WTC11 (cell line): ENCODE measurements around the gene SLC16A8. TPM values are rescaled to one million over a fixed set of nuclear protein-coding genes. Genes with fewer than 3 reads are reported as not detected.

Source experiments
- ATAC-seq: fragments of 200-7000 bp; cut with Tn5 transposase; 2 replicates; pipeline ENCODE4 v1.10.0; 2021; ENCODE audit warnings: mild to moderate bottlenecking, moderate library complexity
- CTCF ChIA-PET: fragments of 300-600 bp; sonication (Branson Sonifier 250); formaldehyde crosslinking; loops from one replicate; lab custom pipeline; 2021; ENCODE audit warnings: antibody characterized with exemption; lab: Charles Lee
- POLR2A ChIA-PET: fragments of 350-600 bp; sonication (Branson Sonifier 250); formaldehyde crosslinking; loops from one replicate; lab custom pipeline; 2021; ENCODE audit warnings: antibody characterized with exemption; lab: Charles Lee
- DNase-seq: peaks from one replicate; pipeline ENCODE4 v3.0.0; 2021; ENCODE audit warnings: low spot score
- H3K27ac Mint-ChIP-seq: 2 replicates; pipeline ENCODE4 v1.8.0; 2021; ENCODE audit warnings: mixed read lengths
- H3K27me3 Mint-ChIP-seq: 2 replicates; pipeline ENCODE4 v1.8.0; 2021; ENCODE audit warnings: low read depth, mild to moderate bottlenecking, moderate library complexity, mixed read lengths
- H3K36me3 Mint-ChIP-seq: 2 replicates; pipeline ENCODE4 v1.8.0; 2021; ENCODE audit warnings: mixed read lengths
- H3K4me1 Mint-ChIP-seq: 2 replicates; pipeline ENCODE4 v1.8.0; 2022; ENCODE audit warnings: mixed read lengths
- H3K4me3 Mint-ChIP-seq: 2 replicates; pipeline ENCODE4 v1.8.0; 2021; ENCODE audit warnings: mild to moderate bottlenecking, moderate library complexity, mixed read lengths
- H3K9me3 Mint-ChIP-seq: 2 replicates; pipeline ENCODE4 v1.8.0; 2021; ENCODE audit warnings: mixed read lengths
- ATF1 ChIP-seq: sonication (generic); formaldehyde crosslinking; IDR thresholded peaks from 2 replicates; pipeline ENCODE4 v1.8.1; 2023; ENCODE audit warnings: mild to moderate bottlenecking, moderate library complexity, missing genetic modification reagents
- ERG ChIP-seq: fragments of 250-450 bp; sonication (Bioruptor Pico); IDR thresholded peaks from 2 replicates; pipeline ENCODE4 v1.8.0; 2021; ENCODE audit warnings: mild to moderate bottlenecking
- FOXJ3 ChIP-seq: sonication (generic); formaldehyde crosslinking; IDR thresholded peaks from 2 replicates; pipeline ENCODE4 v1.9.0; 2021; ENCODE audit warnings: missing genetic modification reagents, mild to moderate bottlenecking, borderline replicate concordance
- NFATC4 ChIP-seq: fragments of 250-450 bp; sonication (Bioruptor Pico); IDR thresholded peaks from 2 replicates; pipeline ENCODE4 v1.9.0; 2021; ENCODE audit warnings: mild to moderate bottlenecking
- NR2C2 ChIP-seq: sonication (generic); formaldehyde crosslinking; IDR thresholded peaks from 2 replicates; pipeline ENCODE4 v1.8.0; 2022; ENCODE audit warnings: mild to moderate bottlenecking, missing genetic modification reagents
- OVOL2 ChIP-seq: fragments of 250-450 bp; sonication (Bioruptor Pico); IDR thresholded peaks from 2 replicates; pipeline ENCODE4 v1.9.0; 2021; ENCODE audit warnings: mild to moderate bottlenecking, borderline replicate concordance
- PRRX2 ChIP-seq: fragments of 250-450 bp; sonication (Bioruptor Pico); IDR thresholded peaks from 2 replicates; pipeline ENCODE4 v1.8.0; 2021; ENCODE audit warnings: mild to moderate bottlenecking
- ZNF121 ChIP-seq: sonication (generic); formaldehyde crosslinking; IDR thresholded peaks from 2 replicates; pipeline ENCODE4 v1.8.0; 2023; ENCODE audit warnings: missing genetic modification reagents
- ZNF317 ChIP-seq: sonication (generic); formaldehyde crosslinking; IDR thresholded peaks from 2 replicates; pipeline ENCODE4 v1.8.1; 2023; ENCODE audit warnings: low read depth, mild to moderate bottlenecking, moderate library complexity, missing genetic modification reagents, borderline replicate concordance
- ZNF423 ChIP-seq: fragments of 250-450 bp; sonication (Bioruptor Pico); IDR thresholded peaks from 2 replicates; pipeline ENCODE4 v2.1.2; 2022; ENCODE audit warnings: mild to moderate bottlenecking, moderate library complexity
- total RNA-seq: library from RNA; stranded (reverse); gene quantifications from 3 replicates; pipeline ENCODE4 v1.2.3, GENCODE V29; 2021
- TF ChIP-seq, protein P1 (sequence below): sonication (generic); formaldehyde crosslinking; IDR thresholded peaks from 2 replicates; pipeline ENCODE4 v1.8.1; 2022; ENCODE audit warnings: mild to moderate bottlenecking, moderate library complexity, missing genetic modification reagents
- TF ChIP-seq, protein P2 (sequence below): fragments of 200-600 bp; IDR thresholded peaks from 2 replicates; pipeline ENCODE4 v1.8.0; 2022; ENCODE audit warnings: antibody characterized with exemption
- TF ChIP-seq, protein P3 (sequence below): sonication (generic); formaldehyde crosslinking; IDR thresholded peaks from 2 replicates; pipeline ENCODE4 v1.8.0; 2022; ENCODE audit warnings: mild to moderate bottlenecking, missing genetic modification reagents
- TF ChIP-seq, protein P4 (sequence below): sonication (generic); formaldehyde crosslinking; IDR thresholded peaks from 2 replicates; pipeline ENCODE4 v1.8.1; 2023; ENCODE audit warnings: mild to moderate bottlenecking, missing genetic modification reagents, moderate library complexity
- TF ChIP-seq, protein P5 (sequence below): sonication (generic); formaldehyde crosslinking; IDR thresholded peaks from 2 replicates; pipeline ENCODE4 v1.8.0; 2023; ENCODE audit warnings: missing genetic modification reagents, mild to moderate bottlenecking, borderline replicate concordance

Gene SLC16A8
- total RNA-seq, 1 experiment from 2014 or later, result 0.57 TPM

DNA sequence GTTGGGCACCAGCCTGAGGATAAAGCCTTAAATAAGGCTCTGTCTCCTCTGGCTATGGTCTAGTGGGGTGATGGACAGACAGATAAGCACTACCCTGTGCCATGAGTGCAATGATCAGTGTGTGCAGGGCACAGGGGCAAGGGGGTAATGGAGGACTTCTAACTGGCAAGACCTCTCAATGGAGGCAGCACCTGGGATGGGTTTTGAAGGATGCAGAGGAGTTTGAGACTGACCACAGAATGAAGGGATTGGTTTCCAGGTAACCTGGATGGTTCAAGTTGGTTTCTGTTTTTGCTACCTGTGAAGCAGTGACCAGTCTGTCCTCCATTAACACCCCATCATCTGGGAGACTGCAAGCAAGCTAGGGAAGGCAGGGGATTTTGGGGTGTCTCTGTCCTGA, 54.6 kb downstream of the SLC16A8 start:
- ATAC-seq, result no peak
- Mint-ChIP-seq H3K27me3 (peaks cover under 1% of the 10 kb centered on the region; the same call in 1 of the 2 replicates), H3K4me3 (no peak overlapping the region), H3K9me3 (no peaks in the 10 kb centered on the region), H3K27ac (peak overlapping the region; percentile 46; the same call in 1 of the 2 replicates)
- ChIA-PET CTCF (interaction anchor here (2.0 to 2.5 kb wide), 2 partner anchors 12 to 95 kb away, joined by 6 to 11 read pairs; no protein-coding TSS in a partner anchor), POLR2A (no interaction called here)
- no peak for TF ChIP-seq NR2C2 (CRISPR knock-in tag)
- TF ChIP-seq ZNF423, result no peak
- TF ChIP-seq, protein P1, sequence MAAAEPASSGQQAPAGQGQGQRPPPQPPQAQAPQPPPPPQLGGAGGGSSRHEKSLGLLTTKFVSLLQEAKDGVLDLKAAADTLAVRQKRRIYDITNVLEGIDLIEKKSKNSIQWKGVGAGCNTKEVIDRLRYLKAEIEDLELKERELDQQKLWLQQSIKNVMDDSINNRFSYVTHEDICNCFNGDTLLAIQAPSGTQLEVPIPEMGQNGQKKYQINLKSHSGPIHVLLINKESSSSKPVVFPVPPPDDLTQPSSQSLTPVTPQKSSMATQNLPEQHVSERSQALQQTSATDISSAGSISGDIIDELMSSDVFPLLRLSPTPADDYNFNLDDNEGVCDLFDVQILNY (CRISPR knock-in tag), result no peak
- TF ChIP-seq ATF1 (CRISPR knock-in tag), result no peak
- no peak for TF ChIP-seq OVOL2
- no peak for TF ChIP-seq ZNF317 (CRISPR knock-in tag)
- TF ChIP-seq, protein P2, sequence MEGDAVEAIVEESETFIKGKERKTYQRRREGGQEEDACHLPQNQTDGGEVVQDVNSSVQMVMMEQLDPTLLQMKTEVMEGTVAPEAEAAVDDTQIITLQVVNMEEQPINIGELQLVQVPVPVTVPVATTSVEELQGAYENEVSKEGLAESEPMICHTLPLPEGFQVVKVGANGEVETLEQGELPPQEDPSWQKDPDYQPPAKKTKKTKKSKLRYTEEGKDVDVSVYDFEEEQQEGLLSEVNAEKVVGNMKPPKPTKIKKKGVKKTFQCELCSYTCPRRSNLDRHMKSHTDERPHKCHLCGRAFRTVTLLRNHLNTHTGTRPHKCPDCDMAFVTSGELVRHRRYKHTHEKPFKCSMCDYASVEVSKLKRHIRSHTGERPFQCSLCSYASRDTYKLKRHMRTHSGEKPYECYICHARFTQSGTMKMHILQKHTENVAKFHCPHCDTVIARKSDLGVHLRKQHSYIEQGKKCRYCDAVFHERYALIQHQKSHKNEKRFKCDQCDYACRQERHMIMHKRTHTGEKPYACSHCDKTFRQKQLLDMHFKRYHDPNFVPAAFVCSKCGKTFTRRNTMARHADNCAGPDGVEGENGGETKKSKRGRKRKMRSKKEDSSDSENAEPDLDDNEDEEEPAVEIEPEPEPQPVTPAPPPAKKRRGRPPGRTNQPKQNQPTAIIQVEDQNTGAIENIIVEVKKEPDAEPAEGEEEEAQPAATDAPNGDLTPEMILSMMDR, result no peak
- TF ChIP-seq, protein P3, sequence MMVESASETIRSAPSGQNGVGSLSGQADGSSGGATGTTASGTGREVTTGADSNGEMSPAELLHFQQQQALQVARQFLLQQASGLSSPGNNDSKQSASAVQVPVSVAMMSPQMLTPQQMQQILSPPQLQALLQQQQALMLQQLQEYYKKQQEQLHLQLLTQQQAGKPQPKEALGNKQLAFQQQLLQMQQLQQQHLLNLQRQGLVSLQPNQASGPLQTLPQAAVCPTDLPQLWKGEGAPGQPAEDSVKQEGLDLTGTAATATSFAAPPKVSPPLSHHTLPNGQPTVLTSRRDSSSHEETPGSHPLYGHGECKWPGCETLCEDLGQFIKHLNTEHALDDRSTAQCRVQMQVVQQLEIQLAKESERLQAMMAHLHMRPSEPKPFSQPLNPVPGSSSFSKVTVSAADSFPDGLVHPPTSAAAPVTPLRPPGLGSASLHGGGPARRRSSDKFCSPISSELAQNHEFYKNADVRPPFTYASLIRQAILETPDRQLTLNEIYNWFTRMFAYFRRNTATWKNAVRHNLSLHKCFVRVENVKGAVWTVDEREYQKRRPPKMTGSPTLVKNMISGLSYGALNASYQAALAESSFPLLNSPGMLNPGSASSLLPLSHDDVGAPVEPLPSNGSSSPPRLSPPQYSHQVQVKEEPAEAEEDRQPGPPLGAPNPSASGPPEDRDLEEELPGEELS (CRISPR knock-in tag), result no peak
- no peak for TF ChIP-seq ZNF121 (CRISPR knock-in tag)
- TF ChIP-seq PRRX2 (CRISPR knock-in tag), result no peak
- TF ChIP-seq, all 79 proteins: peak for 0
- Mint-ChIP-seq H3K4me1 (peaks cover 19% of the 10 kb centered on the region), H3K36me3 (no peaks in the 10 kb centered on the region)
- no peak for DNase-seq

- ChIA-PET POLR2A (no interaction called here), CTCF (interaction anchor here (1.0 to 2.5 kb wide), 9 partner anchors 10 to 86 kb away, joined by 3 to 12 read pairs (median 6); no protein-coding TSS in a partner anchor)
- Mint-ChIP-seq H3K36me3 (no peaks in the 10 kb centered on the region), H3K27me3 (peaks cover 2% of the 10 kb centered on the region), H3K4me3 (no peak overlapping the region), H3K4me1 (peaks cover 11% of the 10 kb centered on the region), H3K27ac (no peak overlapping the region), H3K9me3 (no peaks in the 10 kb centered on the region)
- TF ChIP-seq NFATC4 (CRISPR knock-in tag), result no peak
- no peak for TF ChIP-seq FOXJ3 (CRISPR knock-in tag)
- TF ChIP-seq ERG (CRISPR knock-in tag), result no peak
- TF ChIP-seq, protein P4, sequence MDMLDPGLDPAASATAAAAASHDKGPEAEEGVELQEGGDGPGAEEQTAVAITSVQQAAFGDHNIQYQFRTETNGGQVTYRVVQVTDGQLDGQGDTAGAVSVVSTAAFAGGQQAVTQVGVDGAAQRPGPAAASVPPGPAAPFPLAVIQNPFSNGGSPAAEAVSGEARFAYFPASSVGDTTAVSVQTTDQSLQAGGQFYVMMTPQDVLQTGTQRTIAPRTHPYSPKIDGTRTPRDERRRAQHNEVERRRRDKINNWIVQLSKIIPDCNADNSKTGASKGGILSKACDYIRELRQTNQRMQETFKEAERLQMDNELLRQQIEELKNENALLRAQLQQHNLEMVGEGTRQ (CRISPR knock-in tag), result no peak
- no peak for TF ChIP-seq ZNF121 (CRISPR knock-in tag)
- TF ChIP-seq, protein P5, sequence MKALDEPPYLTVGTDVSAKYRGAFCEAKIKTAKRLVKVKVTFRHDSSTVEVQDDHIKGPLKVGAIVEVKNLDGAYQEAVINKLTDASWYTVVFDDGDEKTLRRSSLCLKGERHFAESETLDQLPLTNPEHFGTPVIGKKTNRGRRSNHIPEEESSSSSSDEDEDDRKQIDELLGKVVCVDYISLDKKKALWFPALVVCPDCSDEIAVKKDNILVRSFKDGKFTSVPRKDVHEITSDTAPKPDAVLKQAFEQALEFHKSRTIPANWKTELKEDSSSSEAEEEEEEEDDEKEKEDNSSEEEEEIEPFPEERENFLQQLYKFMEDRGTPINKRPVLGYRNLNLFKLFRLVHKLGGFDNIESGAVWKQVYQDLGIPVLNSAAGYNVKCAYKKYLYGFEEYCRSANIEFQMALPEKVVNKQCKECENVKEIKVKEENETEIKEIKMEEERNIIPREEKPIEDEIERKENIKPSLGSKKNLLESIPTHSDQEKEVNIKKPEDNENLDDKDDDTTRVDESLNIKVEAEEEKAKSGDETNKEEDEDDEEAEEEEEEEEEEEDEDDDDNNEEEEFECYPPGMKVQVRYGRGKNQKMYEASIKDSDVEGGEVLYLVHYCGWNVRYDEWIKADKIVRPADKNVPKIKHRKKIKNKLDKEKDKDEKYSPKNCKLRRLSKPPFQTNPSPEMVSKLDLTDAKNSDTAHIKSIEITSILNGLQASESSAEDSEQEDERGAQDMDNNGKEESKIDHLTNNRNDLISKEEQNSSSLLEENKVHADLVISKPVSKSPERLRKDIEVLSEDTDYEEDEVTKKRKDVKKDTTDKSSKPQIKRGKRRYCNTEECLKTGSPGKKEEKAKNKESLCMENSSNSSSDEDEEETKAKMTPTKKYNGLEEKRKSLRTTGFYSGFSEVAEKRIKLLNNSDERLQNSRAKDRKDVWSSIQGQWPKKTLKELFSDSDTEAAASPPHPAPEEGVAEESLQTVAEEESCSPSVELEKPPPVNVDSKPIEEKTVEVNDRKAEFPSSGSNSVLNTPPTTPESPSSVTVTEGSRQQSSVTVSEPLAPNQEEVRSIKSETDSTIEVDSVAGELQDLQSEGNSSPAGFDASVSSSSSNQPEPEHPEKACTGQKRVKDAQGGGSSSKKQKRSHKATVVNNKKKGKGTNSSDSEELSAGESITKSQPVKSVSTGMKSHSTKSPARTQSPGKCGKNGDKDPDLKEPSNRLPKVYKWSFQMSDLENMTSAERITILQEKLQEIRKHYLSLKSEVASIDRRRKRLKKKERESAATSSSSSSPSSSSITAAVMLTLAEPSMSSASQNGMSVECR, result no peak
- no peak for ATAC-seq
- no peak for DNase-seq
Measured at GRCh38 chr22:38028344-38029130, 55.4 kb downstream of the SLC16A8 start.
